22Rv1 (cell line): ENCODE measurements around the gene RIOK3.
"Not testable (repeated sequence)": the region's sequence is repeated elsewhere in the genome, so short reads cannot be mapped to it uniquely, and the experiment has no call there.

Experiments
- CTCF ChIP-seq: fragments of 450-650 bp; IDR thresholded peaks from 2 replicates; pipeline ENCODE4 v1.5.1; 2017; ENCODE audit warnings: mild to moderate bottlenecking
- ZFX ChIP-seq: fragments of 450-650 bp; IDR thresholded peaks from 2 replicates; pipeline ENCODE4 v1.6.1; 2017; ENCODE audit warnings: antibody characterized with exemption, borderline replicate concordance

GRCh38 chr18:23510923-23511322 is 57.8 kb downstream of the RIOK3 start:
- not testable (repeated sequence) for TF ChIP-seq CTCF, ZFX
